ENCODE measurements around the gene PDIA3. TPM values are rescaled to one million over a fixed set of nuclear protein-coding genes. Genes with fewer than 3 reads are reported as not detected.

The PDIA3 gene
- total and polyA plus RNA-seq, 7 donors, result 36.6 to 430 (median 63.7) TPM

DNA sequence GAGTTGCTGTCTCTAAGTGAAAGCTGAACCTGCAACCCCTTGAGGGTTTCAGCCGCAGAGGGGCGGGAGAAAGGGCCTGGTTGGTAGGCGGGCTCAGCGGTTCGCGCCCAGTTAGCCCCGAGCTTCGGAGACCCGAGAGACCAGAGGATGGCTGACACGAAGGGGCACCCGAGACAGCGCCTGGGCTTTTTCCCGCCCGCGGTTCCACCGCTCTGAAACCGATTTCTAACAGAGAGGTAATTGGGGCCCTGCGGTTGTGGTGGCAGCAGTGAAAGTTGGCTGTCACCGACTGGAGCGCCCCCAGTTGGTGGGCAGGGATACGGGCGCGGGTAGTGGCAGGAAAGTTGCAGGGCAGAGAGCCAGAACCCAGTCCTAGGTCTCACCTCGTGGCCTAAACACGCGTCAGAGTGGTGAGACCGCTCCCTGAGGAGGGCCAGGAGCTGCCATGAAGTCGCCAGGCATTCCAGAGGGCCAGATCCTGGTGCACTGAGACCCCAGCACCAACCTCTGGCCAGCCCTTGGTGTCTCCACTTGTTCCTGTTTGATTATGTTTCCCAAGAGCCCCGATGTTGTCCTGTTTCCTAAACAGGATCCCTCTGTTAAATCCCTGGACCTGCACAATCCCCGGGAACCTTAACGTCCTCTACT is 31.2 kb downstream of the PDIA3 start:
- Histone ChIP-seq H3K36me3 (peaks cover 0 to 12% (median 8%) of the 10 kb centered on the region in 4 donors), H3K4me3 (peak overlapping the region; percentile 55 to 65 (median 61)), H3K9me3 (no peaks in the 10 kb centered on the region), H3K27ac (peak overlapping the region; percentile 85 to 91 (median 89)), H3K27me3 (no peaks in the 10 kb centered on the region), H3K4me1 (peaks cover 0 to 17% (median 16%) of the 10 kb centered on the region in 4 donors)
- TF ChIP-seq, protein P1, sequence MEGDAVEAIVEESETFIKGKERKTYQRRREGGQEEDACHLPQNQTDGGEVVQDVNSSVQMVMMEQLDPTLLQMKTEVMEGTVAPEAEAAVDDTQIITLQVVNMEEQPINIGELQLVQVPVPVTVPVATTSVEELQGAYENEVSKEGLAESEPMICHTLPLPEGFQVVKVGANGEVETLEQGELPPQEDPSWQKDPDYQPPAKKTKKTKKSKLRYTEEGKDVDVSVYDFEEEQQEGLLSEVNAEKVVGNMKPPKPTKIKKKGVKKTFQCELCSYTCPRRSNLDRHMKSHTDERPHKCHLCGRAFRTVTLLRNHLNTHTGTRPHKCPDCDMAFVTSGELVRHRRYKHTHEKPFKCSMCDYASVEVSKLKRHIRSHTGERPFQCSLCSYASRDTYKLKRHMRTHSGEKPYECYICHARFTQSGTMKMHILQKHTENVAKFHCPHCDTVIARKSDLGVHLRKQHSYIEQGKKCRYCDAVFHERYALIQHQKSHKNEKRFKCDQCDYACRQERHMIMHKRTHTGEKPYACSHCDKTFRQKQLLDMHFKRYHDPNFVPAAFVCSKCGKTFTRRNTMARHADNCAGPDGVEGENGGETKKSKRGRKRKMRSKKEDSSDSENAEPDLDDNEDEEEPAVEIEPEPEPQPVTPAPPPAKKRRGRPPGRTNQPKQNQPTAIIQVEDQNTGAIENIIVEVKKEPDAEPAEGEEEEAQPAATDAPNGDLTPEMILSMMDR (IDR thresholded peaks at IDR 0.05), result peak; percentile 43 to 87 (median 80)
- no peak for TF ChIP-seq POLR2A (IDR thresholded peaks at IDR 0.05)
- TF ChIP-seq POLR2AphosphoS5 (IDR thresholded peaks at IDR 0.05), result peak in 3 of 4 donors; percentile 44 to 54 (median 49)
- intact Hi-C loops (cut with DNase I), result no loop called here
- 1 to 2% methylated on average over 31 of the region's 31 CpGs for WGBS, 2 donors
- DNase-seq, result peak; percentile 91

DNA sequence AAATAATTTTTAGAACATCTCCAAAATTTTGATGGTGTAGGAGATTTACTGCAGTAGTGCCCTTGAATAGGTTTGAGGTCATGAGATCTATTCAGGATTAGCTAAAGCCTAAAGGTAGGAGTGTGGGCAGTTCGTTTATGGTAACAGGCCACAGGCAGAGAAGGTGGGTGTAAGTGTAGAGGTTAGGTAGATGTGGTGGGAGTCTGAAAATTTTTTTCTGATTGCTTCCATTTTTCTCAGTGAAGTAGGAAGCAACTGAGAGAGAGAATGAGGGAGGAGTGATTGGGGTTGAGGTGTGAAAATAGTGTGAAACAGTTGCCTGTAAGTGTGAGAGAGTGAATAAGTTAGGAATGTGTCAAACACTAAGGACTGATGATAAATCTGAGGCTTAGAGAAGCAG is 32.8 kb downstream of the PDIA3 start:
- H3K9me3 ChIP-seq, result no peaks in the 10 kb centered on the region
- intact Hi-C loops (cut with DNase I), result no loop called here
- WGBS, 2 donors, result 75 to 79% methylated on average over 1 of the region's 1 CpG
- no peak overlapping the region for H3K4me3 ChIP-seq
- TF ChIP-seq POLR2A (IDR thresholded peaks at IDR 0.05) (no peak), POLR2AphosphoS5 (IDR thresholded peaks at IDR 0.05) (no peak), EP300 (IDR thresholded peaks at IDR 0.05) (no peak)
- TF ChIP-seq, protein P1 (IDR thresholded peaks at IDR 0.05), result no peak
- H3K4me1 ChIP-seq, result peaks cover 0 to 17% (median 16%) of the 10 kb centered on the region in 4 donors
- no peak for DNase-seq
- H3K27me3 ChIP-seq, result no peaks in the 10 kb centered on the region
- H3K27ac ChIP-seq, result no peak overlapping the region
- no peaks in the 10 kb centered on the region for H3K36me3 ChIP-seq

DNA sequence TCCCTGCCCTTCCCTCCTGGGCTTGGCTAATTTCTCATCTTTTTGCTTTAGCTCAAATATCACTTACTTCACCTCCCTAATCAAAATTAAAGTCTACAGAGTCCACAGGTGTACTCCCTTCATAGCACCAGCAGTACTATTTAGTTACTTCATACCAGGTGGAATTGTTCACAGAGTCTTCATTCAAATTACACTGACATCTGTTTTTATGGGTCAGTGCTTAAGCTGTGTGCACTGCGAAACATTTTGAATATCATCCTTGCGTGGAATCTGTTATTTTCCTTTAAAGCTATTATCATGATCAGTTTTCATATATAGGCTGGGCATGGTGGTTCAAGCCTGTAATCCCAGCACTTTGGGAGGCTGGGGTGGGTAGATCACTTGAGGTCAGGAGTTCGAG is 43.2 kb downstream of the PDIA3 start:
- Histone ChIP-seq H3K9me3 (no peaks in the 10 kb centered on the region), H3K27ac (no peak overlapping the region), H3K36me3 (peaks cover 0 to 10% (median 4%) of the 10 kb centered on the region in 4 donors), H3K27me3 (no peaks in the 10 kb centered on the region), H3K4me3 (no peak overlapping the region), H3K4me1 (peaks cover 4 to 21% (median 15%) of the 10 kb centered on the region in 4 donors)
- intact Hi-C loops (cut with DNase I), result no loop called here
- no peak for DNase-seq
- TF ChIP-seq POLR2AphosphoS5 (IDR thresholded peaks at IDR 0.05), result no peak
- no peak for TF ChIP-seq EP300 (IDR thresholded peaks at IDR 0.05)
- TF ChIP-seq, protein P1 (IDR thresholded peaks at IDR 0.05), result no peak
- TF ChIP-seq POLR2A (IDR thresholded peaks at IDR 0.05), result no peak
- 80 to 94% methylated on average over 3 of the region's 3 CpGs for WGBS, 2 donors

DNA sequence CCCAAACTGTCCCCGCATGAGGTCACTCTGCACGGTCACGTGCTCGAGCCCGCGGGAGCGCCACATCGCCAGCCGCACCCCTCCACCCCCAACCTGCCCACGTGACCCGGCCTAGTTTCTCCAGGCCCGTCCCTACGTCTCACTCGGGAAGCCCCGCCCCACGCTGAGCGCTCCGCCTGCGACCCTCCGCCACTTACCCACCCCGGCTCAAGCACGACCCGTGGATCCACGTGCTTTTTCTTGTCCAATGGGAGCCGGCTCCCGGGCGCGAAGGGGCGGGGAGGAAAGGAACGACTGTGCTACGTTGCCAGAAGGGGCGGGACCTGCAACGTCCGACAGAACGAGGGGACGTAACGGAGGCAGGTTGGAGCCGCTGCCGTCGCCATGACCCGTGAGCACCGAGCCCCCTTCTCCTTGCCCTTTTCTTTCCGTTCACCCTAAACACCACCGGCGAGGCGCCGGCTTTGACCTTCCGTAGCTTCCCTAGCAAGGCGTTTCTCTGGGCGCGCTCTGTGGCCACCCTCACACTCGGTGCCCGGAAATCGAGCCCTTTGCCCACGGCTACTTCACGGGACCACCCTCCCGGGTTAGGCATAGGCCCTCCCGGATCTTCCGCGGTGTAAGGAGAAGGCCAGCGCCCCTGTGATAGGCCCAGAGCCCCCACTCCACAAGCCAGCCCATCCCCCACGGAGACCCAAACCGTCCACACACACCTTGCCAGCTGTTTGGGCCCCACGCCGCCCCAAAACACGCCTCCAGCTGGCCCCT is 45.9 kb downstream of the PDIA3 start, which contains the start of gene SERF2:
Gene SERF2 (plus strand): TSS at position 328 of the 768 bp plus-strand sequence. CDS start 57 bp downstream, at position 385.
- no peaks in the 10 kb centered on the region for H3K27me3 ChIP-seq
- H3K27ac ChIP-seq, result peak within 1 kb of the TSS; percentile 94 to 99 (median 96)
- peak within 1 kb of the TSS; percentile 71 to 91 (median 88) for H3K4me3 ChIP-seq
- H3K36me3 ChIP-seq, result peaks cover 0 to 38% (median 14%) of the 10 kb centered on the region in 4 donors
- TF ChIP-seq POLR2A (IDR thresholded peaks at IDR 0.05) (peak; percentile 99), POLR2AphosphoS5 (IDR thresholded peaks at IDR 0.05) (peak; percentile 99 to 100 (median 99)), EP300 (IDR thresholded peaks at IDR 0.05) (peak in 1 of 4 donors; percentile 68)
- TF ChIP-seq, protein P1 (IDR thresholded peaks at IDR 0.05), result no peak
- WGBS, 2 donors, result 0% methylated on average over 66 of the region's 66 CpGs
- DNase-seq, result peak; percentile 100
- intact Hi-C loops (cut with DNase I), result loop anchor here (2.0 kb wide), 1 partner anchor 33 kb away; the partner anchor contains the start of gene MFAP1
- H3K9me3 ChIP-seq, result no peaks in the 10 kb centered on the region
- peaks cover 4 to 47% (median 28%) of the 10 kb centered on the region in 4 donors for H3K4me1 ChIP-seq

Data from sigmoid colon (tissue), 7 donors.